HG03571 (cell line): ENCODE results near the gene LHX5.

Experiments used
- ATAC-seq: cut with Tn5 transposase; IDR thresholded peaks from one replicate; pipeline ENCODE4 v1.9.1; 2021; ENCODE audit not compliant: unreplicated experiment

LHX5 gene

GRCh38 chr12:113418213-113418879, 53.3 kb downstream of the LHX5 start:
- no peak for ATAC-seq

DNA sequence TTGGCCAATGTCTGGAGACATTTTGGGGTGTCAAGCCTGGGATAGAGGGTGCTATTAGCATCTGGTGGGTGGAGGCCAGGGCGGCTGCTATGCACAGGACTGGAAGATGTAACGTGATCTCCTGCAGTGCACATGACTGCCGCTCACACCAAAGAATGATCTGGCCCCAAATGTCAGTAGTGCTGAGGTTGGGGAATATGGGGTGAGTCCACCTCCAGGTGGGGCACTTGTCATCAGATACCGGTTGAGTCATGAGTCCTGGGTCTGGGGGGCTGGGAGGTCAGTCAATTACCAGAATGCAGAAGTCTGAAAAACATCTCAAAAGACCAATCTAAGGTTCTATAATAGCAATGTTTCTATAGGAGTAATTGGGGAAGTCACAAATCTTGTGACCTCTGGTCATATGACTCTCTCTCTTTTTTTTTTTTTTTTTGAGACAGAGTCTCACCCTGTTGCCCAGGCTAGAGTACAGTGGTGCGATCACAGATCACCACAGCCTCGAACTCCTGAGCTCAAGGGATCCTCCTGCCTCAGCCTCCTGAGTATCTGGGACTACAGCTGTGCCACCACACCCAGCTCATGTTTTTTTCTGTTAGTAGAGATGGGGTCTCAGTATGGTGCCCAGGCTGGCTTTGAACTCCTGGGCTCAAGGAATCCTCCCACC, 55.4 kb downstream of the LHX5 start:
- no peak for ATAC-seq

GRCh38 chr12:113414519-113415038, 57.1 kb downstream of the LHX5 start:
- no peak for ATAC-seq

DNA sequence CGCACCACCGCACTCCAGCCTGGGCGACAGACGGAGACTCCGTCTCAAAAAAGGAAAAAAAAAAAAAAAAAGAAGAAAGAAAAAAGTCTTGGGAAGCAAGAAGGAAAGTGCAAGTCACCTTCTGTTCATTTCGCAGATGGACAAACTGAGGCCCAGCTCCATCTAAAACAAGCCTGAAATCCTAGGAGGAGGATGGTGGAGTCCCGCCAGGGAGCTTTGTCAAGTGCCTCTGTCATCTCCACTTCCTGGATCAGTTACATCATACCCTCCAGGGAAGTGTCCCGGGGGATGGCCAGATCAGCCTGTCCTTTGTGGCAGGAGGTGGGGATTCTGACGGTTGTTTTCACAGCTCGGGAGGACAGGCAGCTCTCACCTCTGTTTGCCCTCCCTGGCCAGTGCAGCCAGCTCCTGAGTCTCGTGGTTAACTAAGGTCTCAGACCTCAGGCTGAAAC, 58.2 kb downstream of the LHX5 start:
- ATAC-seq, result no peak
